Mucosa of gallbladder (tissue), 1 donor: ENCODE results near the gene FTL. TPM values are rescaled to one million over a fixed set of nuclear protein-coding genes. Genes with fewer than 3 reads are reported as not detected.

ENCODE experiments used
- total RNA-seq: library from RNA; stranded (reverse); gene quantifications from one replicate; pipeline ENCODE4 v1.2.1, GENCODE V29; 2021
- donor health status: DM: no; HTN: no; CAD: no.

The FTL gene
- total RNA-seq, 1 donor from 2014 or later = 4,398 TPM

Other genes starting within 250 kb of the FTL start
- 1.6 TPM for gene MAMSTR, start 245.6 kb upstream of the FTL start, total RNA-seq
- 13.1 TPM for gene RASIP1, start 224.7 kb upstream of the FTL start, total RNA-seq
- gene IZUMO1, start 218.4 kb upstream of the FTL start, total RNA-seq = 0.20 TPM
- 1.0 TPM for gene FUT1, start 212.7 kb upstream of the FTL start, total RNA-seq
- gene FGF21, start 209.8 kb upstream of the FTL start, total RNA-seq = not detected
- gene BCAT2, start 154.3 kb upstream of the FTL start, total RNA-seq = 56.3 TPM
- gene HSD17B14, start 128.8 kb upstream of the FTL start, total RNA-seq = 10.6 TPM
- 18.9 TPM for gene PLEKHA4, start 96.7 kb upstream of the FTL start, total RNA-seq
- 42.7 TPM for gene PPP1R15A, start 92.9 kb upstream of the FTL start, total RNA-seq
- 0.75 TPM for gene TULP2, start 66.6 kb upstream of the FTL start, total RNA-seq
- gene NUCB1, start 65.0 kb upstream of the FTL start, total RNA-seq = 292 TPM
- gene DHDH, start 31.6 kb upstream of the FTL start, total RNA-seq = 1.9 TPM
- gene BAX, start 10.4 kb upstream of the FTL start, total RNA-seq = 110 TPM
- 41.3 TPM for gene GYS1, start 28.0 kb downstream of the FTL start, total RNA-seq
- gene RUVBL2, start 28.6 kb downstream of the FTL start, total RNA-seq = 60.3 TPM
- gene LHB, start 51.8 kb downstream of the FTL start, total RNA-seq = not detected
- gene CGB3, start 59.0 kb downstream of the FTL start, total RNA-seq = not detected
- gene CGB2, start 66.6 kb downstream of the FTL start, total RNA-seq = not detected
- not detected for gene CGB1, start 71.6 kb downstream of the FTL start, total RNA-seq
- not detected for gene CGB5, start 78.5 kb downstream of the FTL start, total RNA-seq
- gene CGB8, start 83.8 kb downstream of the FTL start, total RNA-seq = not detected
- gene CGB7, start 92.4 kb downstream of the FTL start, total RNA-seq = 0.14 TPM
- gene NTF4, start 99.5 kb downstream of the FTL start, total RNA-seq = 0.26 TPM
- gene KCNA7, start 107.4 kb downstream of the FTL start, total RNA-seq = not detected
- 300 TPM for gene SNRNP70, start 120.1 kb downstream of the FTL start, total RNA-seq
- gene LIN7B, start 149.1 kb downstream of the FTL start, total RNA-seq = 6.8 TPM
- 2.7 TPM for gene C19orf73, start 153.8 kb downstream of the FTL start, total RNA-seq
- 9.7 TPM for gene PPFIA3, start 154.2 kb downstream of the FTL start, total RNA-seq
- gene HRC, start 190.1 kb downstream of the FTL start, total RNA-seq = 2.1 TPM
- 145 TPM for gene TRPM4, start 192.5 kb downstream of the FTL start, total RNA-seq